Ramos (cell line): ENCODE results near the gene TANGO6.
"Not testable (repeated sequence)": the region's sequence is repeated elsewhere in the genome, so short reads cannot be mapped to it uniquely, and the experiment has no call there.

Experiments
- in situ Hi-C: fragments of 300-500 bp; cut with MboI; formaldehyde crosslinking; loops from one replicate; pipeline ENCODE4 v1.14.3; 2022; ENCODE audit warnings: low sequenced_read_pairs; ENCODE audit not compliant: unreplicated experiment

TANGO6 gene

GRCh38 chr16:68954911-68955635, 111.7 kb downstream of the TANGO6 start:
- in situ Hi-C loops, result no loop called here

GRCh38 chr16:68960910-68961309, 117.6 kb downstream of the TANGO6 start:
- in situ Hi-C loops, result no loop called here

GRCh38 chr16:68961778-68962402, 118.6 kb downstream of the TANGO6 start:
- in situ Hi-C loops, result no loop called here

GRCh38 chr16:68969338-68969737, 126.0 kb downstream of the TANGO6 start:
- in situ Hi-C loops, result no loop called here

- in situ Hi-C loops, result no loop called here
These were observed 128.7 kb downstream of the TANGO6 start for GRCh38 chr16:68972013-68972412.

GRCh38 chr16:68972720-68973119, 129.4 kb downstream of the TANGO6 start:
- in situ Hi-C loops, result no loop called here

- in situ Hi-C loops, result no loop called here
These were observed 130.3 kb downstream of the TANGO6 start for GRCh38 chr16:68973611-68974120.

GRCh38 chr16:68978303-68978954, 135.1 kb downstream of the TANGO6 start:
- in situ Hi-C loops, result no loop called here

- in situ Hi-C loops, result no loop called here
These were observed 137.5 kb downstream of the TANGO6 start for GRCh38 chr16:68980695-68981315.

GRCh38 chr16:68981971-68982370, 138.6 kb downstream of the TANGO6 start:
- in situ Hi-C loops, result no loop called here

- in situ Hi-C loops, result no loop called here
These were observed 141.1 kb downstream of the TANGO6 start for GRCh38 chr16:68984467-68984866.

- in situ Hi-C loops, result no loop called here
These were observed 141.9 kb downstream of the TANGO6 start for GRCh38 chr16:68985268-68985667.

- in situ Hi-C loops, result no loop called here
These were observed 142.5 kb downstream of the TANGO6 start for GRCh38 chr16:68985855-68986254.

- in situ Hi-C loops, result no loop called here
These were observed 144.6 kb downstream of the TANGO6 start for GRCh38 chr16:68987734-68988457.

GRCh38 chr16:68990172-68990845, 147.0 kb downstream of the TANGO6 start:
- in situ Hi-C loops, result not testable (repeated sequence)

GRCh38 chr16:68991075-68991474, 147.7 kb downstream of the TANGO6 start:
- in situ Hi-C loops, result no loop called here

- in situ Hi-C loops, result no loop called here
These were observed 149.2 kb downstream of the TANGO6 start for GRCh38 chr16:68992521-68992920.

- in situ Hi-C loops, result no loop called here
These were observed 150.1 kb downstream of the TANGO6 start for GRCh38 chr16:68993456-68993855.

GRCh38 chr16:68993885-68994284, 150.6 kb downstream of the TANGO6 start:
- in situ Hi-C loops, result no loop called here

GRCh38 chr16:68994324-68994723, 151.0 kb downstream of the TANGO6 start:
- in situ Hi-C loops, result no loop called here
